Activated naive CD8-positive, alpha-beta T cell treated with anti-CD3 and anti-CD28 coated beads, Interleukin-2, amount 50 U/mL, for 16 hours (primary cell): ENCODE measurements around the gene PASD1.
A peak's percentile ranks its signal among the peaks of the same experiment; 100 is the strongest.
"Not testable (repeated sequence)": the region's sequence is repeated elsewhere in the genome, so short reads cannot be mapped to it uniquely, and the experiment has no call there.

ENCODE experiments used
- DNase-seq: peaks from one replicate; pipeline ENCODE4 v3.0.0-alpha.2; 2020; ENCODE audit warnings: low read depth, low spot score

PASD1 gene

GRCh38 chrX:151624677-151625076 lies 61.2 kb downstream of the PASD1 start:
- no peak for DNase-seq

GRCh38 chrX:151631822-151632221 lies 68.3 kb downstream of the PASD1 start:
- DNase-seq = no peak

- DNase-seq = no peak
Observed at GRCh38 chrX:151633157-151633556, 69.7 kb downstream of the PASD1 start.

- DNase-seq = no peak
Observed at GRCh38 chrX:151634937-151635336, 71.5 kb downstream of the PASD1 start.

GRCh38 chrX:151641564-151641963 lies 78.1 kb downstream of the PASD1 start:
- DNase-seq = no peak

DNA sequence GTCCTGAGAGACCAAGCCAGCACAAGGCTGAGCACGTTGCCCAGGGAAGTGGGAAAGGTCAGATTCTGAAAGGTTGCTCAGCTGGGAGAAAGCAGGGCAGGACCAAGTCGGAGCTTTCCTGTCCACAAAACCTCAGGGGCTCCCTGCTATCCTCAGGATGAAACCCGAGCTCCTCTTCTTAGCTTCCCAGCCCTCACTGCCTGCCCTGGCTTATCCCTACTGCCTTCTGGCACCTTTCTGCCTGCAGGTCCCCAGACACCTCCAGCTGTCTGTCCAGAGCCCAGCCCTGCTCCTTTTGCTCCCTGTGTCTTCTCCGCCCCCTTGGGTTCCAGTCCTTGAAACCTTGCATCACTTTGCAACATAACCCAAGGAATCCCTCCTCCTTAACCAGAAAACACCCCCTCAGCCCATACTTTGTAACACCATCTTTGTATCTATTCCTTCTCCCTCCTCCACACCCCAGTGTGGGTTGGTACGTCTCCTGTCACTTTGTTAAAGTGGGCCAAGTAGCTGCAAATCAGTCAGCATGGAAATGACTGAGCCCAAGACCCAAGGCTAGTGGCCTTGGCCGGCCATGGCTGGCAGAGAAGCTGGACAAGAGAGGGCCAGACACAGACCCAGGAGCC lies 111.8 kb downstream of the PASD1 start:
- no peak for DNase-seq

DNA sequence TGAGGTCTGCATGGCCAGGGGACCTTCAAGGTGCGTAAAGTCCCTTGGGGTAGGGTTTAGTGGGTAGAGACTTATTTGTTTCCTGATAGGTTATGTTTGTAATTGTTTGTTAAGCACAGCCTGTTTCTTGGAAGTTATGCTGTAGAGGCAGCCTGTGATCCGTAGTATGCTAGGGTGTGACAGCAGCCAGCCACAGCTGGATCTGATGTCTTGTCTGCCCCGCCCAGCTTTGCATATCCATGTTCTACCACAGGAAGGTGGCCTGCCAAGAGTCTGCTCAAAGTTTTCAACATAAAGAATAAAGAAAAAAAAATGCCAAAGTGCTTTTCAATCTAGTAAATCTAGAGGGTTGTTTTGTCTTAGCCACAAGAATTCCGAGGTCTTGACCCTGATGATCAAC lies 112.7 kb downstream of the PASD1 start:
- no peak for DNase-seq

GRCh38 chrX:151679798-151680402 lies 116.4 kb downstream of the PASD1 start:
- no peak for DNase-seq

GRCh38 chrX:151680805-151681204 lies 117.3 kb downstream of the PASD1 start:
- DNase-seq = peak; percentile 13

GRCh38 chrX:151687635-151688034 lies 124.2 kb downstream of the PASD1 start:
- no peak for DNase-seq

DNA sequence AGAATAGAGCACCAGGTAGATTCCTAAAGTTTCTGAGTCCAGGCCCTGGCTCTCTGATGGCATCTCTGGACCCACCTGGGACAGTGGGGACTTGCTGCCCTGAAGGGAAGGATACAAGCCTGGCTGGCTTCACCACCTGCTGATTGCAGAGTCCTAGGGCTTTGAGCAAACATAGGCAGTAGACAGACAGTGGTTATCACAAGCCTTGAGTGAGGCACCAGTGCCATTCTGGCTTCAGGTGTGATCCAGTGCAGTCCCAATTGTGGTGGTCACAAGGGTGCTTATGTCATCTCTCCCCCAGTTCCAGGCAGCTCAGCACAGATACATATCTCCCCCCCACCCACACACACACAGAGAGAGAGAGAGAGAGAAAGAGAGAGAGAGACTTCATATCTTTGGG lies 125.2 kb downstream of the PASD1 start:
- no peak for DNase-seq

- DNase-seq = no peak
Observed at GRCh38 chrX:151692825-151693224, 129.3 kb downstream of the PASD1 start.

GRCh38 chrX:151694121-151694520 lies 130.6 kb downstream of the PASD1 start:
- DNase-seq = no peak

DNA sequence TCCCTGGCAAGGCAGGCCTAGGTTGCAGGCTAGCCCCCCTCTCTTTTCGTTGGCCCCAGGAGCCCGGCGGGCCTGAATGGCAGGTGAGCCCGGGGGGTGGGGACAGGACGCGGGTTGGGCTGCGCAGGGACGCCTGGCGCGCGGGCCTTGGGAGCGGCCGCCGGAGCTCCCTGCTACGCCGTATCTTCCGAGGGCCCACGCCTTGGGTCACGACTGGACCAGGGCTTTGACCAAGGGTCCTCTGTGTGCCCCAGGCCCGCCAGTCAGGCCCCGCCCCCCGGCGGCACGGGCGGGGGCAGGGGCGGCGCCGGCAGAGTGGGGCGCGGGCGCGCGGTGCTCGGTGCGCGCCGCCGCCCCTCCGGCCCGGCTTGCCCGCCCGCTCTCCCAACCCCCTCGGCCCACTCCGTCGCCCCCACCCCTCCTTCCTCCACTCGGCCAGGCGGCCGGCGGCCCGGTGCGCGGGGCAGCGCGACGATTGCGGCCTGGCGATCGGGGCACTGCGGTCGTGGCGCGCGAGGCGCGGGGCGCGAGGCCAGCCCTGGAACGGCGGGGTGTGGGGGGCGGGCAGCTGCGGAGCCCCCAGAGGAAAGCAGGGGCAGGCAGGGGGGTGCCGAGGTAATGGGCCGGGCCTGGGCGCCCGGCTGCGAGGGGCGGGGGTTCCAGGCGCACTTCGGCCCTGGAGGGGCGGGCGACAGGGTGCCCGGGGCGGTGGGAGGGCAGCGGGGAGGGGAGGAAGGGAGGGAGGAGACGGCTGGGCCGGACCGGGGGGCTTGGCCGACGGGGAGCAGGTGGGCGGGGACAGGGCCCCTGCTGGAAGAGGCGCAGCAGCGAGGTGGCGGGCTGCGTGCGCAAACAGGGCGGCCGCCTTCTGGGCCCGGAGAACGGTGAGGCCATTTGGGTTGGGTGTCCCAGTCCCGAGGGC lies 131.4 kb downstream of the PASD1 start, which contains the start of gene PRRG3:
Gene PRRG3 (plus strand): TSS at position 798 of the 922 bp plus-strand sequence. CDS start 3,357 bp downstream, outside the sequence.
- DNase-seq = no peak

DNA sequence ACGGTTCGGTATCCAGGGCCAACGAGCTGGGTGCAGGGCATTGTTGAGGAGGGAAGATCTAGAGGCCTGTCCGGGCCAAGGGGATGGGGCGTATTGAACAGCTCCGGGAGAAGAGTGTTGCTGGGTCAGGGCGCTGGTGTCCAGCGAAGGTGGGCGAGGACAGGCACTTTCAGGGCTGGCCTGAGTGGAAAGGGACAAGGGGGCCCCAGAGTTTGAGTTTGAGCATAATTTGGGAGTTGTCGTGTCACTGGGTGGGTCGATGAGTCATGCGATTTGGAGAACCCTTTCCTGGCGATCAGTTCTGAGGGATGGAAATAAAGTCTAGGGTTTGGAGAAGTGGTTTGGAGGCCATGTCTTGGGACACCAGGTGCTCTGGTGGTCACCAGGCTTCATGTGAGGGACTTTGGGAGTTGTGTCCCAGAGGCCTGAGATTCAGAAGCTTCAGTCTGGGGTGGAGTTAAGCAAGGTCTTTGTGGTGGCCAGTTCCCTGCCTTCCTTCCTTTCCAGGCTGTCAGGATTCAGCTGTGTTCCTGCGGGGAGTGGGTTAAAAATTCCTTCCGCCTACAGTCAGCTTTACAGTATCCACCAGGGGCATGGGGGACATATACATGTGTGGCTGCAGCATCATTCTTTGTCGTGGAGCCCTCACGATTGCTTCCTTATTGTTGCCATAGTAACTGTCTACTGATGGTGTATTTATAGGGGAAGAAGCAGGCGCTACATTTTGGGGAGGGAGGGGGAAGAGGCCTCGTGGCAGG lies 132.3 kb downstream of the PASD1 start:
- DNase-seq = no peak

- DNase-seq = not testable (repeated sequence)
Observed at GRCh38 chrX:151697082-151697481, 133.6 kb downstream of the PASD1 start.

DNA sequence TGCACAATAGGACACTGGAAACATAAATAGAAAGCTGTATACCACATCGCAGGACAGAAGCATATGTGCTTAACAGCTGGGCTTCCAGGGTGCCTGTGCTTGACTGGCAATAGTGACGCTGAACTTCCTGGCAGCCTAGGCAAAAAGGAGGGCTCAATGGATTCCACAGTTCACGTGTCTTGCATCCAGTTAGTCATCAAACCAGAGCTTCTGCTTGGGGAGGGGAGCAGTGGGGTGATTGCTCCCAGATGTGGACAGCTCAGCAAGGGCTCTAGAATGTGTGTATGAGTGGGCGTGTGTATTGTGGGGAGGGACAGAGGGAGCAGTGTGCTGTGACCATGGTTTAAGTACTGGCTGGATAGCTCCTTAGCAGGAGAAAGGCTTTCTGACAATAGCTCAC lies 134.0 kb downstream of the PASD1 start:
- DNase-seq = no peak

GRCh38 chrX:151698485-151698884 lies 135.0 kb downstream of the PASD1 start:
- no peak for DNase-seq

DNA sequence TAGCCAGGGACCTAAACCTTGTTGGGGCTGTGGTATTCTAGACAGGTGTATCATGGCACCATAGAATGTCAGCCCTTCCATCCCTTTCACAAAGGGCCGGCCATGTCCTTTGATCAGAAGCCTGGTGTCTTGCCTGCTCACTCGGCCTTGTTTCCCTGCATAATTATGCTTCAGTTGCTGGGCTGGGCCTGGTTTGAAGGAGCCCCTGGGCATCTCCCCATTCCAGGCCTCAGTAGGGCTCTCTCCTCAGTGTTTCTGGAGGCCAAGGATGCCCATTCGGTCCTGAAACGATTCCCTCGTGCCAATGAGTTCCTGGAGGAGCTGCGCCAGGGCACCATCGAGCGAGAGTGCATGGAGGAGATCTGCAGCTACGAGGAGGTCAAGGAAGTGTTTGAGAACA lies 136.3 kb downstream of the PASD1 start:
- no peak for DNase-seq

DNA sequence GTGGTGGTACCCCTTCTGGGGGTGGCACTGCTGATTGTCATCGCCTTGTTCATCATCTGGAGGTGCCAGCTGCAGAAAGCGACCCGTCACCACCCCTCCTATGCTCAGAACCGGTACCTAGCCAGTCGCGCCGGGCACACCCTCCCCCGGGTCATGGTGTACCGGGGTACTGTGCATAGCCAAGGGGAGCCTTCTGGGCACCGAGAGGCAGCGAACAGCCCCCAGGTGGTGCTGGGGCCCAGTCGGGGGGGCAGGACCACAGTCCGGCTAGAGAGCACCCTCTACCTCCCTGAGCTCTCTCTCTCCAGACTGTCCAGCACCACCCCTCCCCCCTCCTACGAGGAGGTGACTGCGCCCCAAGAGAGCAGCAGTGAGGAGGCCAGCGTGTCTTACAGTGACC lies 137.1 kb downstream of the PASD1 start:
- DNase-seq = no peak

GRCh38 chrX:151701071-151701470 lies 137.6 kb downstream of the PASD1 start:
- DNase-seq = no peak

- no peak for DNase-seq
Observed at GRCh38 chrX:151701531-151701930, 138.1 kb downstream of the PASD1 start.
